CD14-positive monocyte (primary cell): Measurements from ENCODE around the gene FBXL13. TPM values are rescaled to one million over a fixed set of nuclear protein-coding genes. Genes with fewer than 3 reads are reported as not detected.

ENCODE experiments used
- DNase-seq, 3 donors: peaks; one replicate each; pipeline ENCODE4 v3.0.0-alpha.2; 2011 to 2022
- H2AFZ ChIP-seq: 2 replicates; pipeline ENCODE4 v1.6.0; 2012; ENCODE audit warnings: mild to moderate bottlenecking, low read depth, low read length, inconsistent platforms; ENCODE audit not compliant: insufficient read depth, poor library complexity, severe bottlenecking
- H3K27ac ChIP-seq, 2 donors: 1 replicate in 1 of 2; 2 replicates in 1 of 2; pipeline ENCODE4 v1.5.1; 2012 to 2013; ENCODE audit warnings: low read length in 2 of 2, control low read depth in 1 of 2, inconsistent platforms in 1 of 2, low read depth in 1 of 2, mild to moderate bottlenecking in 1 of 2
- H3K27me3 ChIP-seq, 2 donors: one replicate each; pipeline versions ENCODE4 v1.6.0 to v1.6.1; 2011 to 2013; ENCODE audit warnings: low read length in 2 of 2; ENCODE audit not compliant: control insufficient read depth in 2 of 2, insufficient read depth in 2 of 2
- H3K36me3 ChIP-seq, 2 donors: replicated peaks in 1 of 2; 1 replicate in 1 of 2; 2 replicates in 1 of 2; pipeline versions ENCODE4 v1.5.1 to v1.6.1; 2012 to 2013; ENCODE audit warnings: low read length in 2 of 2, control low read depth in 1 of 2, inconsistent platforms in 1 of 2, mild to moderate bottlenecking in 1 of 2; ENCODE audit not compliant: insufficient read depth in 2 of 2, control insufficient read depth in 1 of 2
- H3K4me1 ChIP-seq, 2 donors: 1 replicate in 1 of 2; 2 replicates in 1 of 2; pipeline versions ENCODE4 v1.5.1 to v1.6.1; 2012 to 2013; ENCODE audit warnings: low read length in 2 of 2, control low read depth in 1 of 2, inconsistent platforms in 1 of 2, mild to moderate bottlenecking in 1 of 2, moderate library complexity in 1 of 2; ENCODE audit not compliant: insufficient read depth in 2 of 2, control insufficient read depth in 1 of 2
- H3K4me2 ChIP-seq: replicated peaks from 2 replicates; pipeline ENCODE3; 2012; ENCODE audit warnings: low read length, moderate library complexity, mild to moderate bottlenecking; ENCODE audit not compliant: poor library complexity, severe bottlenecking; ENCODE audit errors: extremely low read depth
- H3K4me3 ChIP-seq, 3 experiments: fragments of 200-600 bp in 1 of 3; sonication (generic) in 1 of 3; replicated peaks in 1 of 3; 1 replicate in 2 of 3; 2 replicates in 1 of 3; pipeline ENCODE4 v1.5.1; 2011 to 2013; ENCODE audit warnings: low read length in 3 of 3, mild to moderate bottlenecking in 3 of 3, control low read depth in 2 of 3, low read depth in 2 of 3, inconsistent platforms in 1 of 3, moderate library complexity in 1 of 3
- H3K79me2 ChIP-seq: 2 replicates; pipeline ENCODE4 v1.6.0; 2012; ENCODE audit warnings: mild to moderate bottlenecking, control low read depth, inconsistent platforms, low read length, moderate library complexity; ENCODE audit not compliant: insufficient read depth
- H3K9ac ChIP-seq: 2 replicates; pipeline ENCODE4 v1.6.0; 2017; ENCODE audit warnings: low read length, mild to moderate bottlenecking; ENCODE audit not compliant: insufficient read depth, poor library complexity, severe bottlenecking
- H3K9me3 ChIP-seq, 2 donors: replicated peaks in 1 of 2; 1 replicate in 1 of 2; 2 replicates in 1 of 2; pipeline versions ENCODE4 v1.5.1 to v1.6.1; 2012 to 2013; ENCODE audit warnings: low read length in 2 of 2, control low read depth in 1 of 2; ENCODE audit not compliant: control insufficient read depth in 1 of 2, insufficient read depth in 1 of 2
- H4K20me1 ChIP-seq: 2 replicates; pipeline ENCODE4 v1.6.0; 2012; ENCODE audit warnings: mild to moderate bottlenecking, low read length, control low read depth, moderate library complexity; ENCODE audit not compliant: insufficient read depth
- H3K27ac Mint-ChIP-seq, 7 donors: one replicate each; pipeline ENCODE4 v1.8.0; 2020; ENCODE audit warnings: mild to moderate bottlenecking in 7 of 7, mixed read lengths in 7 of 7, moderate library complexity in 6 of 7, inconsistent platforms in 2 of 7
- H3K27me3 Mint-ChIP-seq, 3 donors: one replicate each; pipeline ENCODE4 v1.8.0; 2021 to 2022; ENCODE audit warnings: low read depth in 3 of 3, mild to moderate bottlenecking in 3 of 3, mixed read lengths in 3 of 3, moderate library complexity in 3 of 3, inconsistent platforms in 1 of 3
- H3K36me3 Mint-ChIP-seq, 2 donors: one replicate each; pipeline ENCODE4 v1.8.0; 2020; ENCODE audit warnings: mixed read lengths in 2 of 2, inconsistent platforms in 1 of 2, mild to moderate bottlenecking in 1 of 2
- H3K4me1 Mint-ChIP-seq: one replicate; pipeline ENCODE4 v1.8.0; 2020; ENCODE audit warnings: mild to moderate bottlenecking, mixed read lengths
- H3K4me3 Mint-ChIP-seq, 2 donors: one replicate each; pipeline ENCODE4 v1.8.0; 2020; ENCODE audit warnings: mild to moderate bottlenecking in 2 of 2, mixed read lengths in 2 of 2, moderate library complexity in 1 of 2
- H3K9me3 Mint-ChIP-seq, 7 donors: one replicate each; pipeline ENCODE4 v1.8.0; 2020 to 2022; ENCODE audit warnings: mixed read lengths in 7 of 7, mild to moderate bottlenecking in 6 of 7, moderate library complexity in 6 of 7, inconsistent platforms in 2 of 7
- WGBS: methylation state at CpG from one replicate; pipeline ENCODE4 v1.1.5; 2013; ENCODE audit warnings: missing lambda C conversion rate; ENCODE audit not compliant: insufficient coverage; 5-methylcytosine and 5-hydroxymethylcytosine counted together
- intact Hi-C, 2 donors: fragments of 100-400 bp; cut with micrococcal nuclease; formaldehyde crosslinking; loops; one replicate each; pipeline versions ENCODE4 v1.15.0 to v1.15.1; 2023
- polyA plus RNA-seq, 3 donors: library from polyadenylated mRNA; depleted of rRNA in 1 of 3; unstranded in 2 of 3; stranded (reverse) in 1 of 3; fragments of 300-500 nt in 2 of 3; fragments of >200 nt in 1 of 3; fragmentation: Illumina TruSeq in 2 of 3; gene quantifications; 1 replicate in 2 of 3; 2 replicates in 1 of 3; pipeline ENCODE4 v1.2.3, GENCODE V29; 2012 to 2021
- TF ChIP-seq, protein P1 (sequence below): fragments of 200-600 bp; IDR thresholded peaks from one replicate; pipeline ENCODE4 v1.8.0; 2022; ENCODE audit warnings: antibody characterized with exemption, mild to moderate bottlenecking

Gene FBXL13
- polyA plus RNA-seq, 3 donors = 0.05 TPM; not detected in 2

DNA sequence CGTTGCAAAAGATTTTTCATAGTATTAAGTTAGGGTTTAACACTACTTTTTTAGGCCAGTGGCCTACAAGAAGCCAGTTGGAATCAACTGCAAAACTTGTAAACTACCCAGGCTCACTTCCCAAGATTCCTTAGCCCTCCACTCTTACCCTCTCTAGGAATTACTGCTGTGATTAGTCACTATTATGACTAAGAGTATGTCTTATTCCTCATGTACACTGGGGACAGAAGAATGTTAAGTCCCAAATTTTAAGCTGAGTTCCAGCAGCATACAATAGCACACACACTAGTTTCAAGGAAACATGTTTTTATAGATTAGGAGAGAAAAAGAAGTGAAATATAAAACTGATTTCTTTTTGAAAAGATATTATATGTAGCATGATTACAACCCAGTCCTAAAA, 42.8 kb downstream of the FBXL13 start:
- H3K36me3 Mint-ChIP-seq = no peaks in the 10 kb centered on the region
- peaks cover 0 to 5% (median 3%) of the 10 kb centered on the region in 7 donors for H3K9me3 Mint-ChIP-seq
- intact Hi-C loops = no loop called here
- Histone ChIP-seq H3K27me3 (no peaks in the 10 kb centered on the region), H3K9ac (no peak overlapping the region), H3K4me1 (no peaks in the 10 kb centered on the region), H3K36me3 (no peaks in the 10 kb centered on the region), H4K20me1 (no peaks in the 10 kb centered on the region), H2AFZ (no peak overlapping the region), H3K27ac (no peak overlapping the region), H3K9me3 (no peaks in the 10 kb centered on the region), H3K4me3 (no peak overlapping the region), H3K79me2 (no peaks in the 10 kb centered on the region), H3K4me2 (no peak overlapping the region)
- TF ChIP-seq, protein P1, sequence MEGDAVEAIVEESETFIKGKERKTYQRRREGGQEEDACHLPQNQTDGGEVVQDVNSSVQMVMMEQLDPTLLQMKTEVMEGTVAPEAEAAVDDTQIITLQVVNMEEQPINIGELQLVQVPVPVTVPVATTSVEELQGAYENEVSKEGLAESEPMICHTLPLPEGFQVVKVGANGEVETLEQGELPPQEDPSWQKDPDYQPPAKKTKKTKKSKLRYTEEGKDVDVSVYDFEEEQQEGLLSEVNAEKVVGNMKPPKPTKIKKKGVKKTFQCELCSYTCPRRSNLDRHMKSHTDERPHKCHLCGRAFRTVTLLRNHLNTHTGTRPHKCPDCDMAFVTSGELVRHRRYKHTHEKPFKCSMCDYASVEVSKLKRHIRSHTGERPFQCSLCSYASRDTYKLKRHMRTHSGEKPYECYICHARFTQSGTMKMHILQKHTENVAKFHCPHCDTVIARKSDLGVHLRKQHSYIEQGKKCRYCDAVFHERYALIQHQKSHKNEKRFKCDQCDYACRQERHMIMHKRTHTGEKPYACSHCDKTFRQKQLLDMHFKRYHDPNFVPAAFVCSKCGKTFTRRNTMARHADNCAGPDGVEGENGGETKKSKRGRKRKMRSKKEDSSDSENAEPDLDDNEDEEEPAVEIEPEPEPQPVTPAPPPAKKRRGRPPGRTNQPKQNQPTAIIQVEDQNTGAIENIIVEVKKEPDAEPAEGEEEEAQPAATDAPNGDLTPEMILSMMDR = no peak
- H3K4me3 Mint-ChIP-seq = no peak overlapping the region
- WGBS = no CpG with 5 or more reads among the region's 1 CpG
- DNase-seq = no peak
- peaks cover 0 to 2% (median 0%) of the 10 kb centered on the region in 3 donors for H3K27me3 Mint-ChIP-seq
- no peaks in the 10 kb centered on the region for H3K4me1 Mint-ChIP-seq
- no peak overlapping the region for H3K27ac Mint-ChIP-seq

DNA sequence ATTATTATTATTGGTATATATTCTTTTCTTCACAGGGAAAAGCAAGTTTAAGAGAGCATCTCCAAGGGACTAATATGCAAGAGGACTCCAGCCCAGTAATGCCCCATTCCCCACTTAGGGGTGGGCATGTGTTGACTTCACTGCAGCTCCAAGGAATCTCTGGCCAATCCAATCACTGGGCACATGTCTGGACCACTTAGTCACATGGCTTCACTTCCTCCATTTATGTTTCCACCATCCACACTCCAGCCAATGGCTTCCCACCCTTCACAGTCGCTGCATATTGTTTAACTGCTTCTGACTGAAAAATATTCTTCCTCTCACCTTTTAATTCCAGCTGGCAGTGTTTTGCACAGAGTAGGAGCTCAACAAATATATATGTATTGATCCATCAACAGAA, 43.6 kb downstream of the FBXL13 start:
- Histone ChIP-seq H3K79me2 (no peaks in the 10 kb centered on the region), H3K4me1 (no peaks in the 10 kb centered on the region), H3K36me3 (no peaks in the 10 kb centered on the region), H3K4me2 (no peak overlapping the region), H3K27ac (no peak overlapping the region), H3K9ac (no peak overlapping the region), H3K4me3 (no peak overlapping the region), H4K20me1 (no peaks in the 10 kb centered on the region), H2AFZ (no peak overlapping the region), H3K27me3 (no peaks in the 10 kb centered on the region), H3K9me3 (no peaks in the 10 kb centered on the region)
- Mint-ChIP-seq H3K27ac (no peak overlapping the region), H3K27me3 (peaks cover 0 to 2% (median 0%) of the 10 kb centered on the region in 3 donors), H3K9me3 (peaks cover 0 to 5% (median 3%) of the 10 kb centered on the region in 7 donors), H3K36me3 (no peaks in the 10 kb centered on the region), H3K4me3 (no peak overlapping the region), H3K4me1 (no peaks in the 10 kb centered on the region)
- TF ChIP-seq, protein P1 = no peak
- intact Hi-C loops = no loop called here
- whole genome bisulfite sequencing = no CpG with 5 or more reads among the region's 1 CpG
- DNase-seq = no peak
